Measurements from ENCODE around the gene SPOUT1. TPM values are rescaled to one million over a fixed set of nuclear protein-coding genes. Genes with fewer than 3 reads are reported as not detected.
"Not testable (repeated sequence)": the region's sequence is repeated elsewhere in the genome, so short reads cannot be mapped to it uniquely, and the experiment has no call there.

SPOUT1 gene
- total RNA-seq, 1 donor from 2014 or later, result 45.8 TPM

DNA sequence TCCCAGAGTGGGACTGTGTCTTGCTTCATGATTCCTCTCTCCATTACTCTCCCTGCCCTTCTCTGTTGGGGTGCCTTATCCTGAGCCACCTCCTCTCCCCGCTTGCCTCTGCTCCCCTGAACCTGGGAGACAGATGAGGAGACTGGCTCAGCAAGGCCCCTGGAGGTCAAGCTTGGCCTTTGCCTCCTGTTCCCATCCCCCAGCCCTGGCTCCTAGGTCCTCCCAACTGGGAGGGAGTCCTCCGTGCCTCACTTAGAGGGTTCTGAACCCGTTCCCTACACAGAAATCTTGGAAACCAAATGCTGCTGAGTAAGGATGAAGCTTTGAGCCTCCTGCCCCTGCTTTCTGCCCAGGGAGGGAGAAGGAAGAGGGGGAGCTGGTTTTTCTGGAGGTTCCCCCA is 21.1 kb downstream of the SPOUT1 start:
- Histone ChIP-seq H3K4me1 (no peaks in the 10 kb centered on the region), H3K9me3 (no peaks in the 10 kb centered on the region), H3K27me3 (no peaks in the 10 kb centered on the region), H3K27ac (no peak overlapping the region), H3K4me3 (no peak overlapping the region), H3K36me3 (peaks cover 54% of the 10 kb centered on the region)
- intact Hi-C loops (cut with DNase I), result no loop called here
- ATAC-seq (no peak), DNase-seq (no peak)
- TF ChIP-seq, protein P1, sequence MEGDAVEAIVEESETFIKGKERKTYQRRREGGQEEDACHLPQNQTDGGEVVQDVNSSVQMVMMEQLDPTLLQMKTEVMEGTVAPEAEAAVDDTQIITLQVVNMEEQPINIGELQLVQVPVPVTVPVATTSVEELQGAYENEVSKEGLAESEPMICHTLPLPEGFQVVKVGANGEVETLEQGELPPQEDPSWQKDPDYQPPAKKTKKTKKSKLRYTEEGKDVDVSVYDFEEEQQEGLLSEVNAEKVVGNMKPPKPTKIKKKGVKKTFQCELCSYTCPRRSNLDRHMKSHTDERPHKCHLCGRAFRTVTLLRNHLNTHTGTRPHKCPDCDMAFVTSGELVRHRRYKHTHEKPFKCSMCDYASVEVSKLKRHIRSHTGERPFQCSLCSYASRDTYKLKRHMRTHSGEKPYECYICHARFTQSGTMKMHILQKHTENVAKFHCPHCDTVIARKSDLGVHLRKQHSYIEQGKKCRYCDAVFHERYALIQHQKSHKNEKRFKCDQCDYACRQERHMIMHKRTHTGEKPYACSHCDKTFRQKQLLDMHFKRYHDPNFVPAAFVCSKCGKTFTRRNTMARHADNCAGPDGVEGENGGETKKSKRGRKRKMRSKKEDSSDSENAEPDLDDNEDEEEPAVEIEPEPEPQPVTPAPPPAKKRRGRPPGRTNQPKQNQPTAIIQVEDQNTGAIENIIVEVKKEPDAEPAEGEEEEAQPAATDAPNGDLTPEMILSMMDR (IDR thresholded peaks at IDR 0.05), result no peak

DNA sequence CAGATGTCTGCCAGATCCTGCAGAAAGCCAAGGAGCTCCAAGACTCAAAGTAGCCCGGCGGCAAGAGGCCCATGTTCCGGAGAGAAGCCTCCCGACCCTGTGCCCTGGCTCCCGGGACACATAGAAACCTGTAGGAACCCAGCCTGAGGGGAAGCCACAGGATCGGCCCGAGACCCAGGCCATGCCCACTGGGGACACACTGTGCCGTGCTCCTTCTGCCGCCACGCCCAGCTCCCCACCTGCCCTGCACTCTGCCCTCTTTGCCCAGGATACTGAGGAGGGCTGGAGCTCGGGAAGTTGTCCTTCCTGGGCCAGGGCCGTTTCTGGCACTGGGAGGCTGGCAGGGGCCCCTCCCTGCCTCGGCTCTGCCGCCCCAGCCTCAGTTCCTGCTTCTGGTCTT is 21.8 kb downstream of the SPOUT1 start:
- H3K27ac ChIP-seq, result no peak overlapping the region
- TF ChIP-seq, protein P1 (IDR thresholded peaks at IDR 0.05), result no peak
- H3K9me3 ChIP-seq, result no peaks in the 10 kb centered on the region
- intact Hi-C loops (cut with DNase I), result no loop called here
- no peak for ATAC-seq
- H3K4me1 ChIP-seq, result no peaks in the 10 kb centered on the region
- no peaks in the 10 kb centered on the region for H3K27me3 ChIP-seq
- H3K4me3 ChIP-seq, result no peak overlapping the region
- peaks cover 61% of the 10 kb centered on the region for H3K36me3 ChIP-seq
- DNase-seq, result no peak

DNA sequence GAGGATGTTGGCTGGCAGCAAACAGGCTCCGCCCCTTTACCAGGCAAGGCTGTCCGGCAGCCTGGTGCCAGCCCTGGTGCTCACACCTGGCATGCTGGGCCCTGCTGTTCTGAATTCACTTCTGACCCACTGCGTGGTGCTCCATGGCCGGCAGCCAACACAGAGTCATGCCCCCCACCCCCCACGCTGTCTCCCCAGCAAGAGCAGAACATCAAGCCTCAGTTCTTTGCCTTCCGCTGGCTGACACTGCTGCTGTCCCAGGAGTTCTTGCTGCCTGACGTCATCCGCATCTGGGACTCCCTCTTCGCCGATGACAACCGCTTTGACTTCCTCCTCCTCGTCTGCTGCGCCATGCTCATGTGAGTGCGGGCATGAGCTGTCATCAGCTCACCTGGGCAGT is 23.9 kb downstream of the SPOUT1 start:
- ATAC-seq (no peak), DNase-seq (no peak)
- peaks cover 75% of the 10 kb centered on the region for H3K36me3 ChIP-seq
- no peaks in the 10 kb centered on the region for H3K27me3 ChIP-seq
- no peaks in the 10 kb centered on the region for H3K9me3 ChIP-seq
- H3K27ac ChIP-seq, result no peak overlapping the region
- intact Hi-C loops (cut with DNase I), result no loop called here
- H3K4me1 ChIP-seq, result no peaks in the 10 kb centered on the region
- no peak overlapping the region for H3K4me3 ChIP-seq
- TF ChIP-seq, protein P1 (IDR thresholded peaks at IDR 0.05), result no peak

DNA sequence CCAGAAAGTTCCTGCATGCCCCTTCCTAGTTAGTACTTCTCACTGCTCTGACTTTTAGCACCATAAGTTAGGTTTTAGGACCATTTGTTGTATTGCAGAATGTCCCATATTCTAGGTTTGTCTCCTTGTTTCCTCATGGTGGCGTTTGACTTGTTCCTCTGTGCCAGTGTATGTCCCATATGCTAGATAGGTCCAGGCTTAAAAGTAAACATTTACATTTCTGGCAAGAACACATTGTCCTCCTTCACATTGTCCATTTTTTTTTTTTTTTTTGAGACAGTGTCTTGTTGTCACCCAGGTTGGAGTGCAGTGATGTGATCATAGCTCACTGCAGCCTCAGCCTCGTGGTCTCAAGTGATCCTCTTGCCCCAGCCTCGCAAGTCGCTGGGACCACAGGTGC is 27.1 kb downstream of the SPOUT1 start:
- Histone ChIP-seq H3K9me3 (no peaks in the 10 kb centered on the region), H3K4me3 (no peak overlapping the region), H3K27ac (no peak overlapping the region), H3K4me1 (no peaks in the 10 kb centered on the region), H3K36me3 (peaks cover 89% of the 10 kb centered on the region), H3K27me3 (no peaks in the 10 kb centered on the region)
- intact Hi-C loops (cut with DNase I), result no loop called here
- ATAC-seq, result no peak
- no peak for DNase-seq
- TF ChIP-seq, protein P1 (IDR thresholded peaks at IDR 0.05), result no peak

DNA sequence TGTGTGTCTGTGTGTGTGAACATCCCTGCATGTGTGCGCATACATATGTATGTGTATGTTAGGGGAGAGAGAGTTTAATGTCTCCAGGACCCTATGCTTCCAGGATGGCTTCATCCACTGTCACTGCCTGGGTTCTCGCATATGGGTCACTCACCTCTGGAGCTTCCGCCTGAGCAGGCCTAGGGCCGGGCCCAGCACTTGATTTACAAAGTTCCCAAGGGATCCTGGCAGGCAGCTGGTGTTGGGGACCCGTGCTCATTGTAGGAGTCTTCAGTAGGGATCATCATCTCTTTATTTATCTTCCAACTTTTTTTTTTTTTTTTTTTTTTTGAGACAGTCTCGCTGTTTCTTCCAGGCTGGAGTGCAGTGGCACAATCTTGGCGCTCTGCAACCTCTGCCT is 29.5 kb downstream of the SPOUT1 start:
- TF ChIP-seq, protein P1 (IDR thresholded peaks at IDR 0.05), result no peak
- H3K36me3 ChIP-seq, result peaks cover 84% of the 10 kb centered on the region
- no peaks in the 10 kb centered on the region for H3K9me3 ChIP-seq
- H3K27ac ChIP-seq, result no peak overlapping the region
- H3K4me1 ChIP-seq, result no peaks in the 10 kb centered on the region
- ATAC-seq (no peak), DNase-seq (no peak)
- H3K4me3 ChIP-seq, result no peak overlapping the region
- H3K27me3 ChIP-seq, result no peaks in the 10 kb centered on the region
- intact Hi-C loops (cut with DNase I), result no loop called here

DNA sequence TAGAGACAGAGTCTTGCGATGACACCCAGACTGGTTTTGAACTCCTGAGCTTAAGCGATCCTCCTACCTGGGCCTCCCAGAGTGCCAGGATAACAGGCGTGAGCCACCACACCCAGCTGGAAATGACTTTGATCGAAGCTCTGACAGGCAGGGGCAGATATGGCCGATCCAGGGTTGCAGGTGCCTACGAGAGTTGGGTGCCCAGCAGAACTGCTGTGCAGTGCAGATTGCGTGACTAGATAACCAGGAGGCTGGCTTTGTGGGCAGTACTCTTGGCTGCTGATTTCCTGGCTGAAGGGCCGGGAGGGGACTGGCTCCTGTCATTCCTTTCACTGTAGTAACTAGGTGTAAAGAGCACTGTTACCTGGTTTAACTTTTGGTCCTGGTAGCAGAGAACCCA is 30.7 kb downstream of the SPOUT1 start:
- no peaks in the 10 kb centered on the region for H3K4me1 ChIP-seq
- peaks cover 86% of the 10 kb centered on the region for H3K36me3 ChIP-seq
- ATAC-seq (no peak), DNase-seq (no peak)
- TF ChIP-seq, protein P1 (IDR thresholded peaks at IDR 0.05), result no peak
- H3K9me3 ChIP-seq, result no peaks in the 10 kb centered on the region
- H3K27me3 ChIP-seq, result no peaks in the 10 kb centered on the region
- intact Hi-C loops (cut with DNase I), result no loop called here
- H3K27ac ChIP-seq, result no peak overlapping the region
- H3K4me3 ChIP-seq, result no peak overlapping the region

DNA sequence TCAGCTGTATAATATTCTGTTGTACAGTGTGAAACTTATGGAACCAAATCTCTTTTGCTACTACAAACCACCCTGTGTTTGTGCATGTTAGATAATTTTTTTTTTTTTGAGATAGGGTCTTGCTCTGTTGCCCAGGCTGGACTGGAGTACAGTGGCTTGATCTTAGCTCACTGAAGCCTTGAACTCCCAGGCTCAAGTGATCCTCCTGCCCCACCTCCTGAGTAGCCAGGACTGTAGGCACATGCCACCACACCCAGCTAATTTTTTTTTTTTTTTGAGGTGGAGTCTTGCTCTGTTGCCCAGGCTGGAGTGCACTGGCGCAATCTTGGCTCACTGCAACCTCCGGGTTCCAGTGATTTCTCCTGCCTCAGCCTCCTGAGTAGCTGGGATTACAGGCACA is 34.6 kb downstream of the SPOUT1 start:
- H3K27me3 ChIP-seq; H3K4me3 ChIP-seq; H3K9me3 ChIP-seq; ATAC-seq; DNase-seq; H3K4me1 ChIP-seq; H3K27ac ChIP-seq; intact Hi-C loops (cut with DNase I): not testable (repeated sequence)
- H3K36me3 ChIP-seq, result peaks cover 90% of the 10 kb centered on the region

Measured in upper lobe of right lung (tissue), 1 donor.